HepG2 (cell line): ENCODE measurements around the gene MIB2. TPM values are rescaled to one million over a fixed set of nuclear protein-coding genes. Genes with fewer than 3 reads are reported as not detected.

Source experiments
- ARHGAP35 ChIP-seq: sonication (generic); formaldehyde crosslinking; IDR thresholded peaks from 2 replicates; pipeline ENCODE4 v1.9.0; 2022; ENCODE audit warnings: mild to moderate bottlenecking, inconsistent platforms, moderate library complexity, missing genetic modification reagents, borderline replicate concordance
- ATF7-NPFF ChIP-seq: sonication (generic); formaldehyde crosslinking; IDR thresholded peaks from 2 replicates; pipeline ENCODE4 v1.8.1; 2023; ENCODE audit warnings: mild to moderate bottlenecking, low read depth, missing genetic modification reagents, moderate library complexity
- HHEX ChIP-seq: IDR thresholded peaks from 2 replicates; pipeline ENCODE4 v1.6.1; 2016; ENCODE audit warnings: control low read depth
- HNRNPLL ChIP-seq: fragments of 200-400 bp; formaldehyde crosslinking; IDR thresholded peaks from 2 replicates; pipeline ENCODE4 v1.6.1; 2017; ENCODE audit warnings: mild to moderate bottlenecking, low read depth, low read length; ENCODE audit not compliant: poor library complexity, severe bottlenecking
- IKZF1 ChIP-seq: fragments of 450-650 bp; IDR thresholded peaks from 2 replicates; pipeline ENCODE4 v1.7.1; 2016
- MTF1 ChIP-seq: sonication (generic); formaldehyde crosslinking; IDR thresholded peaks from 2 replicates; pipeline ENCODE4 v1.5.0; 2020; ENCODE audit warnings: missing genetic modification reagents
- MTF2 ChIP-seq: sonication (generic); formaldehyde crosslinking; IDR thresholded peaks from 2 replicates; pipeline ENCODE4 v1.5.0; 2020; ENCODE audit warnings: missing genetic modification reagents, borderline replicate concordance
- PITX1 ChIP-seq: sonication (generic); formaldehyde crosslinking; IDR thresholded peaks from 2 replicates; pipeline ENCODE4 v1.5.1; 2020; ENCODE audit warnings: mild to moderate bottlenecking, missing genetic modification reagents
- SAFB2 ChIP-seq: sonication (generic); formaldehyde crosslinking; IDR thresholded peaks from 2 replicates; pipeline ENCODE4 v1.5.1; 2020; ENCODE audit warnings: missing genetic modification reagents, low read depth, mild to moderate bottlenecking, borderline replicate concordance
- SALL1 ChIP-seq: sonication (generic); formaldehyde crosslinking; IDR thresholded peaks from 2 replicates; pipeline ENCODE4 v1.8.0; 2022; ENCODE audit warnings: mild to moderate bottlenecking, missing genetic modification reagents
- TAF15 ChIP-seq: fragments of 200-400 bp; formaldehyde crosslinking; IDR thresholded peaks from one replicate; pipeline ENCODE4 v1.6.1; 2018; ENCODE audit warnings: mild to moderate bottlenecking, low read depth, low read length; ENCODE audit not compliant: poor library complexity, severe bottlenecking
- ZBTB44 ChIP-seq: sonication (generic); formaldehyde crosslinking; IDR thresholded peaks from 2 replicates; pipeline ENCODE4 v1.4.0; 2020; ENCODE audit warnings: missing genetic modification reagents
- ZC3H4 ChIP-seq: sonication (generic); formaldehyde crosslinking; IDR thresholded peaks from 2 replicates; pipeline ENCODE4 v1.4.0; 2020; ENCODE audit warnings: missing genetic modification reagents, borderline replicate concordance
- ZFP91 ChIP-seq: sonication (generic); formaldehyde crosslinking; IDR thresholded peaks from 2 replicates; pipeline ENCODE4 v1.9.0; 2022; ENCODE audit warnings: missing genetic modification reagents, mild to moderate bottlenecking, borderline replicate concordance
- ZNF101 ChIP-seq: sonication (generic); formaldehyde crosslinking; IDR thresholded peaks from 2 replicates; pipeline ENCODE4 v1.4.0; 2020; ENCODE audit warnings: mild to moderate bottlenecking, low read depth, missing genetic modification reagents, borderline replicate concordance
- ZNF225 ChIP-seq: sonication (generic); formaldehyde crosslinking; IDR thresholded peaks from 2 replicates; pipeline ENCODE4 v1.4.0; 2020; ENCODE audit warnings: mild to moderate bottlenecking, missing genetic modification reagents
- ZNF253 ChIP-seq: sonication (generic); formaldehyde crosslinking; IDR thresholded peaks from 2 replicates; pipeline ENCODE4 v1.8.0; 2022; ENCODE audit warnings: mild to moderate bottlenecking, missing genetic modification reagents, borderline replicate concordance
- ZNF576 ChIP-seq: sonication (generic); formaldehyde crosslinking; IDR thresholded peaks from 2 replicates; pipeline ENCODE4 v1.4.0; 2020; ENCODE audit warnings: mild to moderate bottlenecking, missing genetic modification reagents
- ZNF615 ChIP-seq: sonication (generic); formaldehyde crosslinking; IDR thresholded peaks from 2 replicates; pipeline ENCODE4 v1.5.0; 2020; ENCODE audit warnings: mild to moderate bottlenecking, missing genetic modification reagents, borderline replicate concordance
- ZNF816 ChIP-seq: sonication (generic); formaldehyde crosslinking; IDR thresholded peaks from 2 replicates; pipeline ENCODE4 v1.8.0; 2022; ENCODE audit warnings: missing genetic modification reagents, mild to moderate bottlenecking, borderline replicate concordance
- polyA plus RNA-seq, 8 experiments: library from polyadenylated mRNA; depleted of rRNA in 3 of 8; stranded (reverse) in 7 of 8; unstranded in 1 of 8; fragments of >200 nt; fragmentation: Illumina TruSeq in 4 of 8; extraction: Trizol in 4 of 8; gene quantifications; 2 replicates each; pipeline versions ENCODE4 v1.2.1 to v1.2.3, GENCODE V29; 2011 to 2016; ENCODE audit warnings: low read depth in 4 of 8, missing spikeins in 1 of 8, mixed read lengths in 1 of 8; ENCODE audit not compliant: insufficient read depth in 1 of 8
- total RNA-seq, 5 experiments: library from RNA; depleted of rRNA; stranded (reverse); fragments of >200 nt; fragmentation: Illumina TruSeq; extraction: Trizol; gene quantifications; 2 replicates each; pipeline ENCODE4 v1.2.3, GENCODE V29; 2016; ENCODE audit warnings: low read depth in 1 of 5
- TF ChIP-seq, protein P1 (sequence below): sonication (generic); formaldehyde crosslinking; IDR thresholded peaks from 2 replicates; pipeline ENCODE4 v1.8.1; 2022; ENCODE audit warnings: mild to moderate bottlenecking, missing genetic modification reagents
- TF ChIP-seq, protein P2 (sequence below): sonication (generic); formaldehyde crosslinking; IDR thresholded peaks from 2 replicates; pipeline ENCODE4 v1.5.0; 2020; ENCODE audit warnings: mild to moderate bottlenecking, missing genetic modification reagents, borderline replicate concordance

The MIB2 gene
- total and polyA plus RNA-seq, 2 of the 13 experiments (the other 11 are each of a cell fraction or from before 2014, with no cell fraction given): 19.9 to 30.4 TPM

- TF ChIP-seq, protein P1, sequence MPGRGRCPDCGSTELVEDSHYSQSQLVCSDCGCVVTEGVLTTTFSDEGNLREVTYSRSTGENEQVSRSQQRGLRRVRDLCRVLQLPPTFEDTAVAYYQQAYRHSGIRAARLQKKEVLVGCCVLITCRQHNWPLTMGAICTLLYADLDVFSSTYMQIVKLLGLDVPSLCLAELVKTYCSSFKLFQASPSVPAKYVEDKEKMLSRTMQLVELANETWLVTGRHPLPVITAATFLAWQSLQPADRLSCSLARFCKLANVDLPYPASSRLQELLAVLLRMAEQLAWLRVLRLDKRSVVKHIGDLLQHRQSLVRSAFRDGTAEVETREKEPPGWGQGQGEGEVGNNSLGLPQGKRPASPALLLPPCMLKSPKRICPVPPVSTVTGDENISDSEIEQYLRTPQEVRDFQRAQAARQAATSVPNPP: 0 out of 2 replicates have a peak, but pooled peaks have one; percentile 41
- TF ChIP-seq HNRNPLL: no peak
- no peak; the same call in 1 of the 2 replicates for TF ChIP-seq PITX1 (CRISPR knock-in tag)
- TF ChIP-seq ZNF253 (CRISPR knock-in tag): no peak
- peak; percentile 90; the same call in 1 of the 2 replicates for TF ChIP-seq ZNF225
- TF ChIP-seq, protein P2, sequence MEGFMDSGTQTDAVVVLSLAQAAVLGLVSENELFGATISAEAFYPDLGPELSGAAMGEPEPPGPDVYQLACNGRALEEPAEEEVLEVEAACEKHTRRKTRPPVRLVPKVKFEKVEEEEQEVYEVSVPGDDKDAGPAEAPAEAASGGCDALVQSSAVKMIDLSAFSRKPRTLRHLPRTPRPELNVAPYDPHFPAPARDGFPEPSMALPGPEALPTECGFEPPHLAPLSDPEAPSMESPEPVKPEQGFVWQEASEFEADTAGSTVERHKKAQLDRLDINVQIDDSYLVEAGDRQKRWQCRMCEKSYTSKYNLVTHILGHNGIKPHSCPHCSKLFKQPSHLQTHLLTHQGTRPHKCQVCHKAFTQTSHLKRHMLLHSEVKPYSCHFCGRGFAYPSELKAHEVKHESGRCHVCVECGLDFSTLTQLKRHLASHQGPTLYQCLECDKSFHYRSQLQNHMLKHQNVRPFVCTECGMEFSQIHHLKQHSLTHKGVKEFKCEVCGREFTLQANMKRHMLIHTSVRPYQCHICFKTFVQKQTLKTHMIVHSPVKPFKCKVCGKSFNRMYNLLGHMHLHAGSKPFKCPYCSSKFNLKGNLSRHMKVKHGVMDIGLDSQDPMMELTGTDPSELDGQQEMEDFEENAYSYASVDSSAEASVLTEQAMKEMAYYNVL (CRISPR knock-in tag): no peak
- no peak for TF ChIP-seq ZNF615 (CRISPR knock-in tag)
- TF ChIP-seq ZNF576 (CRISPR knock-in tag): no peak
- TF ChIP-seq HHEX (CRISPR knock-in tag): no peak
- TF ChIP-seq MTF1 (CRISPR knock-in tag): 0 out of 2 replicates have a peak, but pooled peaks have one; percentile 31
- no peak for TF ChIP-seq ZNF101 (CRISPR knock-in tag)
- peak; percentile 64 for TF ChIP-seq SALL1
- TF ChIP-seq ZNF816 (CRISPR knock-in tag): no peak
- peak; percentile 46; the same call in 1 of the 2 replicates for TF ChIP-seq ARHGAP35
- TF ChIP-seq SAFB2: no peak
- TF ChIP-seq ZFP91 (CRISPR knock-in tag): no peak; the same call in 1 of the 2 replicates
- peak; percentile 41 for TF ChIP-seq ATF7-NPFF (CRISPR knock-in tag)
- peak; percentile 67; the same call in 1 of the 2 replicates for TF ChIP-seq ZC3H4 (CRISPR knock-in tag)
- no peak for TF ChIP-seq TAF15
- no peak for TF ChIP-seq IKZF1
- 0 out of 2 replicates have a peak, but pooled peaks have one; percentile 35 for TF ChIP-seq ZBTB44
- TF ChIP-seq MTF2: no peak
Observed at GRCh38 chr1:1574721-1575537, 40.4 kb upstream of the MIB2 start, which contains the start of gene SSU72 (continued).
